GM21360 (cell line): ENCODE data around the gene AP3D1.

Experiments used
- ATAC-seq: cut with Tn5 transposase; IDR thresholded peaks from one replicate; pipeline ENCODE4 v1.9.1; 2021; ENCODE audit warnings: mild to moderate bottlenecking, moderate library complexity; ENCODE audit not compliant: unreplicated experiment

AP3D1 gene

GRCh38 chr19:2113439-2114211, 37.7 kb downstream of the AP3D1 start:
- ATAC-seq = no peak

GRCh38 chr19:2112516-2113320, 38.6 kb downstream of the AP3D1 start:
- no peak for ATAC-seq

DNA sequence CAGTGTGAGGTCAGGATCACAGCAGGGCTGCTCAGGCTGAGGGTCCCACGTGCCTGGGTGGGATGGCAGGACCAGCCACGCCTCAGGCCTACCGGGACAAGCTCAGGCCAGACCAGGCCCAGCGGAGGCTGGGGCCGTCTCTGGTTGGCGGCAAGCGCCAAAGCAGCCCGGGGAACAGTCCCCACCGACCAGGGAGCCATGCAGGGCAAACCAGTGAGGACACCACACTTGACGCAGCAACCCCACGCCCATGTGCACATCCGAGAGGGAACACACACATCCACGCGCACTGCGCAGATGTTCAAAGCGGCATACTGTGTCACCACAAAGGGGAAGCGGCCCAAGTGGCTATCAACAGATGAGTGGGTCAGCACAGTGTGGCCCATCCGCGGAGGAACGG, 39.5 kb downstream of the AP3D1 start:
- no peak for ATAC-seq

- no peak for ATAC-seq
These were observed 39.9 kb downstream of the AP3D1 start for GRCh38 chr19:2111425-2111824.

- ATAC-seq = no peak
These were observed 40.5 kb downstream of the AP3D1 start for GRCh38 chr19:2110822-2111221.

DNA sequence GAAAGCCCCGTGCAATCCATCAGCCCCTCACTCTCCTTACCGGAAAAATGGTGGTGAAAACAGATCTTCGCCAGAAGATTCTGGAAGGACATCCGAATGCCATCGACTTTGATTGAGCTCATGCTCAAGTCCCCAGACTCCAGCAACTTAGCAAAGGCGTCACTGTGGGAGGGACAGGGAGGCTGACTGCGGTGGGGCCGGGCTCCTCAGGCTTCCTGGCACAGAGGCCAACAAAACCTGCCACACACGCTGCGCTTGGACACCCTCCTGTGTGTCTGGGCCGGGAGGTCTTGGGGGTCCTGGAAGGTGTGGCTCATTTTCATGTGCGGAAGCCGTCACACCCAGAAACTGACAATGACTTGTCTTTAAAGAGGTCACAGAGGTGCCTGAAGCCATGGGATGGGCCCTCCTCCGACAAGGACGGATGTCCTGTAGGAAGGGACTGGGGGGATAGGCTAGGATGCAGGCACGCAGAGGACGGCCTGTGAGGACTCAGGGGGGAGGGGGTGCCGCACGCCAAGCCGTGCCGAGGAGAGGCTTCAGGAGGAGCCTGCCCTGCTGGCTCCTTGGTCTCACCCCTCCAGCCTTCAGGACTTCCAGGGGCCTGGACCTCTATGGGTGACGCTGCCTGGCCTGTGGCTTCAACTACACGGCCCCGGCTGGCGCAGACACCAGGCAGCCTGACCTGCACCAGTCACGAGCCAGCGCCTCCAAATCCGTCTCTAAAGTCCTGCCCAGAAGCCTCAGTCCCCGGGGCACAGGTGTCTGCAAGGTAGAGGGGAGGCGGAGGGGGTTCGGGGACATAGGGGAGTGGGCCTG, 42.1 kb downstream of the AP3D1 start:
- ATAC-seq = no peak

GRCh38 chr19:2108251-2109016, 42.9 kb downstream of the AP3D1 start:
- ATAC-seq = no peak

GRCh38 chr19:2103045-2103707, 48.2 kb downstream of the AP3D1 start:
- no peak for ATAC-seq

DNA sequence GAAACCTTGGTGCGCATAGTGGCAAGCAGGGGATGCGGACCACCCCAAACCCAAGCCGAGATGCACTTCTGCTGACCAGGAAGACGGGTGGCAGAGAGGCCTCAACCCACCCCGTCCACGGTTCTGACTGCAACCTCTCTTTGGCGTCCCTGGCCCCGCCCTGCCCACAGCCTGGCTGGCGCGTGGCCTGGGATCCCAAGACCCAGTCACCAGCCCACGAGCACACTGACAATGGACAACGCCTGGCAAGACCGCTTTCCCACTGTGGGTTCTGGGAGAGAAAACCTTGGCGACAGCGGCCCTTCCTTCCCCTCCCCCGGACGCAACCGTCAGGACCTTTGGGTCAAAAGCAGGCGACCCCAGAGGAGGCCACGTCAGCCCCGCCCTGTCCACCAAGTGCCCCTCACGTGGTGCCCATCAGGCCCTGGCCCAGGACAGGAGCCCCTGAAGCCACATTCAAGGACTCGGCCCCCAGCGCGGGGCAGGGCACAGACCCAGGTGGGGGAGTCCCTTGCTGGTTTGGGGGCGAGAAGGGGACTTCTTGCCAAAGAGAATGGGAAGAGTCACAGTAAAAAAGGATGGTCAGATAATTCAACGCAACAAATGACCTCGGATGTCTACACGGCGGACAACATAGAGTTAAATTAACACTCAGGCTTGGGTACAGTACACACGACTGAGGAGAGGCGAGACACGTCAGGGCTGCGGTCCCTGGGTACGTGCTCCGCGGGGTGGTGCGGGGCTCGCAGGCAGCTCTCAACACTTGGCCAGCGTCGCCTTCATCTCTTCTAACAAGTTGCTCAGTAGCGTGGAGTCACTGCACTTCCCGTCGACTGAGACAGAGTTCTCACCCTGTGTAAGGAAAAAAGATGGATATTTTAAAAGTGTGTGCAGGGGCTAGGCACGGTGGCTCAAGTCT, 49.7 kb downstream of the AP3D1 start:
- ATAC-seq = no peak

- no peak for ATAC-seq
These were observed 50.7 kb downstream of the AP3D1 start for GRCh38 chr19:2100719-2101061.

GRCh38 chr19:2099937-2100718, 51.2 kb downstream of the AP3D1 start:
- ATAC-seq = no peak

- no peak for ATAC-seq
These were observed 52.3 kb downstream of the AP3D1 start for GRCh38 chr19:2099054-2099501.

DNA sequence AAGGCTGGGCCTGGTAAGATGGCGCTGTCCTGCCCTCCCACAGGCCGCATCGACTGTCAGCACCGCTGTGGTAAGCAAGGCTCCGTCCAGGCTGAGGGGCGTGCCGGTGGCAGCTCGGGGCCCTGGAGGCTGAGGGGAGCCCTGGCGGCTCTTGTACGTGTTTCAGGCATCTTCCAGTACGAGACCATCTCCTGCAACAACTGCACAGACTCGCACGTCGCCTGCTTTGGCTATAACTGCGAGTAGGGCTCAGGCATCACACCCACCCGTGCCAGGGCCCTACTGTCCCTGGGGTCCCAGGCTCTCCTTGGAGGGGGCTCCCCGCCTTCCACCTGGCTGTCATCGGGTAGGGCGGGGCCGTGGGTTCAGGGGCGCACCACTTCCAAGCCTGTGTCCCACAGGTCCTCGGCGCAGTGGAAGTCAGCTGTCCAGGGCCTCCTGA, 53.5 kb downstream of the AP3D1 start:
- no peak for ATAC-seq

- ATAC-seq = no peak
These were observed 54.0 kb downstream of the AP3D1 start for GRCh38 chr19:2097203-2097885.

- ATAC-seq = peak; percentile 68
These were observed 54.7 kb downstream of the AP3D1 start, which contains the start of gene IZUMO4 for GRCh38 chr19:2096480-2097202. Gene IZUMO4, plus strand, starts transcription at chr19:2096915. Its CDS starts 31 bp downstream, at chr19:2096946.

GRCh38 chr19:2096034-2096479, 55.3 kb downstream of the AP3D1 start, which contains the start of gene MOB3A:
Gene MOB3A, minus strand, starts transcription at chr19:2096326. Its CDS starts 17,766 bp downstream, at chr19:2078560.
- ATAC-seq = peak; percentile 26
